BJ (cell line): ENCODE data around the gene U2AF2. TPM values are rescaled to one million over a fixed set of nuclear protein-coding genes. Genes with fewer than 3 reads are reported as not detected.
A peak's percentile ranks its signal among the peaks of the same experiment; 100 is the strongest.

ENCODE experiments used
- CTCF ChIA-PET: fragments of 350-600 bp; formaldehyde crosslinking; extraction: SDS; loops from one replicate; lab custom pipeline; 2021; ENCODE audit warnings: antibody characterized with exemption, inconsistent platforms; lab: Yijun Ruan, JAX
- POLR2A ChIA-PET: fragments of 300-600 bp; sonication (Branson Sonifier 250); formaldehyde crosslinking; extraction: SDS; loops from one replicate; lab custom pipeline; 2021; ENCODE audit warnings: antibody characterized with exemption; lab: Charles Lee
- DNase-seq: peaks from one replicate; pipeline ENCODE4 v3.0.0-alpha.2; 2011; ENCODE audit warnings: low read depth
- H3K27me3 ChIP-seq: 2 replicates; pipeline ENCODE4 v1.6.0; 2011; ENCODE audit warnings: low read length; ENCODE audit not compliant: control insufficient read depth, insufficient read depth
- H3K36me3 ChIP-seq: 2 replicates; pipeline ENCODE4 v1.5.1; 2011; ENCODE audit warnings: low read length; ENCODE audit not compliant: control insufficient read depth, insufficient read depth
- H3K4me3 ChIP-seq: 2 replicates; pipeline ENCODE4 v1.5.1; 2011; ENCODE audit warnings: low read depth, mild to moderate bottlenecking, control low read depth, low read length
- polyA plus RNA-seq: library from polyadenylated mRNA; depleted of rRNA; stranded (reverse); fragments of >200 nt; gene quantifications from 2 replicates; pipeline ENCODE4 v1.2.3, GENCODE V29; 2011
- TF ChIP-seq, protein P1 (sequence below): IDR thresholded peaks from 2 replicates; pipeline ENCODE4 v1.5.1; 2011; ENCODE audit warnings: low read depth, mild to moderate bottlenecking, control low read depth, inconsistent platforms, low read length, moderate library complexity; ENCODE audit not compliant: insufficient read depth

Gene U2AF2
- polyA plus RNA-seq, 1 experiment: 170 TPM

DNA sequence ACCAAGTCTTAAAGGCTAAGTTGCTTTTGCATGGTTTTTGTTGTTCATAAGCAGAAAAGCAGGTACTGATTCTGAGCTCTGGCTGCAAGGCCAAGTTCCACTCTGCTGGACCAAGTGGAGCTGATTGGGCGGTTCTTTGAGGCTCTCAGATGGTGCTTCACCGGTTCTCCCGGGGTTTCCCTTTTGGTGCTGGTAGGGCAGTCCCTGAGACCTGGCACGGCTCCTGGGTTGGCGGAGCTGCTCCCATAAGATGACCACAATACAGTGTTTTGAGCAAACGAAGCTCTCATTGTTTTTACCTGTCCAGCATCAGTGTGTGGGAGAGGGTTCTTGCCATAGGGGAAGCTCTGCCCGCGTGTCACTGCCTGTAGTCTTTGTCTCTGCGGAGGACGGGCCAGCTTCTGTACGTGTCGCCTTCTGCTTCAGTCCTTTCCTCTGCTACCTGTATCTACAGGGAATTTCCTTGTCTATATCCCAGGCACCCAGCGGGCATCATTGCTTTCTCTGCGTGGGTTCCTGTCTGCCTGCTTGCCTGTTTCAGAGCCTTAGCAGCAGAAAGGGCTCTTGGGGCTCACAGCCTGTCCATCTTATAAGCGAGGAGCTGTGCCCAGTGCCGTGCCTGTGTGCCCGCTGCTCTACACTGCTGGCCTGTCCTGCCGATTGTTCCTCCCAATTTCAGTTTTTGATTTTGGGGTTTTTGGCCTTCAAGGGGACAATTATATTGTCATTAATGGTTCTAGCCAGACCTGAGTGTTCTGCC is 2.3 kb downstream of the U2AF2 start:
- DNase-seq: no peak
- CTCF ChIA-PET: interaction anchor here (0.5 to 3.5 kb wide), 2 partner anchors 14 to 356 kb away, joined by 4 to 17 read pairs; no protein-coding TSS in a partner anchor
- Histone ChIP-seq H3K36me3 (peaks cover 23% of the 10 kb centered on the region), H3K4me3 (peak overlapping the region; percentile 97), H3K27me3 (no peaks in the 10 kb centered on the region)
- TF ChIP-seq, protein P1, sequence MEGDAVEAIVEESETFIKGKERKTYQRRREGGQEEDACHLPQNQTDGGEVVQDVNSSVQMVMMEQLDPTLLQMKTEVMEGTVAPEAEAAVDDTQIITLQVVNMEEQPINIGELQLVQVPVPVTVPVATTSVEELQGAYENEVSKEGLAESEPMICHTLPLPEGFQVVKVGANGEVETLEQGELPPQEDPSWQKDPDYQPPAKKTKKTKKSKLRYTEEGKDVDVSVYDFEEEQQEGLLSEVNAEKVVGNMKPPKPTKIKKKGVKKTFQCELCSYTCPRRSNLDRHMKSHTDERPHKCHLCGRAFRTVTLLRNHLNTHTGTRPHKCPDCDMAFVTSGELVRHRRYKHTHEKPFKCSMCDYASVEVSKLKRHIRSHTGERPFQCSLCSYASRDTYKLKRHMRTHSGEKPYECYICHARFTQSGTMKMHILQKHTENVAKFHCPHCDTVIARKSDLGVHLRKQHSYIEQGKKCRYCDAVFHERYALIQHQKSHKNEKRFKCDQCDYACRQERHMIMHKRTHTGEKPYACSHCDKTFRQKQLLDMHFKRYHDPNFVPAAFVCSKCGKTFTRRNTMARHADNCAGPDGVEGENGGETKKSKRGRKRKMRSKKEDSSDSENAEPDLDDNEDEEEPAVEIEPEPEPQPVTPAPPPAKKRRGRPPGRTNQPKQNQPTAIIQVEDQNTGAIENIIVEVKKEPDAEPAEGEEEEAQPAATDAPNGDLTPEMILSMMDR: no peak
- POLR2A ChIA-PET: no interaction called here

DNA sequence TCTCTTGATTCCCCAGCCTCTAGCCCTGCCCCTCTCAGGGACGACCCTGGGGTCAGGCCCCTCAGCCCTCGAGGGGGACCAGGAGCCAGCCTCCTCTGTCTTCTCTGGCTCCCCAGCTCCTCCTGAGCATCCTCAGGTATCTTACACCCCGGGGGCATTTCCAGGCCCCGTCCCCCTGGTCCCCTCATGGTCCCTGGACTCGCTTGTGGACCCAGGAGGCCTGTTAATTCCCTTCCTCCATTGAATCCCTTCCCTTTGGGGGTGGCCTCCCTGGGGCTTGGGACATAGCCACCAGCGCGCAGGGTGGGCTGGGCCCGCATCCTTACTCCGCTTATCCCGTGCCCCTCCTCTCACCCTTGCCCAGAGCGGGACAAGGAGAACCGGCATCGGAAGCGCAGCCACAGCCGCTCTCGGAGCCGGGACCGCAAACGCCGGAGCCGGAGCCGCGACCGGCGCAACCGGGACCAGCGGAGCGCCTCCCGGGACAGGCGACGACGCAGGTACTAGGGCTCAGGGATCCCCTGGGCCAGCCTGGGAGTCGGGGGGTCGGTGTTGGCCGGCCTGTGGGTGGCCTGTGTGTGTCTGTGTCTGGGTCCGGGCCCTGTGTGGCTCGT is 4.1 kb downstream of the U2AF2 start:
- TF ChIP-seq, protein P1: no peak
- no peak overlapping the region for H3K4me3 ChIP-seq
- peaks cover 37% of the 10 kb centered on the region for H3K36me3 ChIP-seq
- ChIA-PET POLR2A (no interaction called here), CTCF (interaction anchor here (3.5 kb wide), 1 partner anchor 12 kb away, joined by 17 read pairs; no protein-coding TSS in a partner anchor)
- H3K27me3 ChIP-seq: no peaks in the 10 kb centered on the region
- DNase-seq: no peak

DNA sequence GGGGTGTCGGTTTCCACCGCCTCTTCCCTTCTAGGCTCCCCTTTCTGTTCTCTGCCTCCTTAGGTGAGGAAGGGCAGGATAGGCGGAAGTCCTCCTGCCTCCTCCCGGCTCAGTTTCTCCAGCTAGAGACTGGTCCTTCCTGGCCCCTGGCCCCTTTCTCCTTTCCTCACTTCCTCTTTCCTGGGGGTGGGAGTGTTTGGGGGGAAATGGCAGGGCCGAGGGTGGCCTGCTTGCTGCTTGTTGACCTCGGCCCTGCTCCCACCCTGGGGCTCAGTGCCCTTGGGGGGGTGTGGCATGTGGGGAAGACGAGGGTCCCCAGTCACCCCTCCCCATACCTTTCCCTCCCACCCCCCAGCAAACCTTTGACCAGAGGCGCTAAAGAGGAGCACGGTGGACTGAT is 5.0 kb downstream of the U2AF2 start:
- Histone ChIP-seq H3K36me3 (peaks cover 42% of the 10 kb centered on the region), H3K27me3 (no peaks in the 10 kb centered on the region), H3K4me3 (no peak overlapping the region)
- ChIA-PET CTCF (interaction anchor here (0.8 kb wide), 1 partner anchor 11 kb away, joined by 4 read pairs; no protein-coding TSS in a partner anchor), POLR2A (no interaction called here)
- DNase-seq: no peak
- TF ChIP-seq, protein P1: no peak

DNA sequence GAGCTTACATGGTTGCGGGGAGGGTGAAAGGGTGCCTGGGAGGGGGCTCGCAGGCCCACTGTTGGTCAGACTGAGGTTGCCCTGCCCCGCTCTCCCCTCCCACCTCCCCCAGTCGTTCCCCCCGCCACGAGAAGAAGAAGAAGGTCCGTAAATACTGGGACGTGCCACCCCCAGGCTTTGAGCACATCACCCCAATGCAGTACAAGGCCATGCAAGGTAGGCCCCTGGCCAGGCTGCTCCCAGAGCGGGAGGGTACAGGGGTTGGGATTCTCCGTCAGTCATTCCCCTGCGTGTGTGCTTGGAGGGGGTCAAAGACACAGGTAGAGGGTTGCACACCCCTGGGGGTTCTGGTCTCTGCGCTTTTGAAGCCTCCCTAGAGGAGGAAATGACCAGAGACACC is 5.6 kb downstream of the U2AF2 start:
- Histone ChIP-seq H3K27me3 (no peaks in the 10 kb centered on the region), H3K36me3 (peaks cover 42% of the 10 kb centered on the region), H3K4me3 (no peak overlapping the region)
- TF ChIP-seq, protein P1: no peak
- POLR2A ChIA-PET: no interaction called here
- CTCF ChIA-PET: interaction anchor here (0.8 kb wide), 1 partner anchor 11 kb away, joined by 4 read pairs; no protein-coding TSS in a partner anchor
- no peak for DNase-seq

DNA sequence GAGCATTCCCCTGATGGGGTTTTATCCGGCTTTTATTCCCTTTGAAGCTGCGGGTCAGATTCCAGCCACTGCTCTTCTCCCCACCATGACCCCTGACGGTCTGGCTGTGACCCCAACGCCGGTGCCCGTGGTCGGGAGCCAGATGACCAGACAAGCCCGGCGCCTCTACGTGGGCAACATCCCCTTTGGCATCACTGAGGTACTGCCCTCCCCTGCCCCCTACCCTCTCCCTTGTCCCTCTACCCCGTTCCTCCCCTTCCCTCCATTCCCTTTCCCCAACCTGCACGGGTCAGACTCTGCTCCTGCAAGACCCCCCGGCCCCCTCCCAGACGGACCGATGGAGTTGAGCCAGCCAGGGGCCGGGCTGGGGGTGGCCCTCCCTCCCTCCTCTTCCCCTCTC is 6.2 kb downstream of the U2AF2 start:
- H3K36me3 ChIP-seq: peaks cover 44% of the 10 kb centered on the region
- ChIA-PET POLR2A (no interaction called here), CTCF (no interaction called here)
- DNase-seq: no peak
- H3K4me3 ChIP-seq: no peak overlapping the region
- no peaks in the 10 kb centered on the region for H3K27me3 ChIP-seq
- TF ChIP-seq, protein P1: no peak
